22Rv1 (cell line): Measurements from ENCODE around the gene BRME1.
"Not testable (repeated sequence)": the region's sequence is repeated elsewhere in the genome, so short reads cannot be mapped to it uniquely, and the experiment has no call there.

Experiments used
- H3K27ac ChIP-seq: fragments of 450-650 bp; 2 replicates; pipeline ENCODE4 v1.5.1; 2017
- ZFX ChIP-seq: fragments of 450-650 bp; IDR thresholded peaks from 2 replicates; pipeline ENCODE4 v1.6.1; 2017; ENCODE audit warnings: antibody characterized with exemption, borderline replicate concordance
- TF ChIP-seq, protein P1 (sequence below): fragments of 450-650 bp; IDR thresholded peaks from 2 replicates; pipeline ENCODE4 v1.5.1; 2017; ENCODE audit warnings: mild to moderate bottlenecking

The BRME1 gene

DNA sequence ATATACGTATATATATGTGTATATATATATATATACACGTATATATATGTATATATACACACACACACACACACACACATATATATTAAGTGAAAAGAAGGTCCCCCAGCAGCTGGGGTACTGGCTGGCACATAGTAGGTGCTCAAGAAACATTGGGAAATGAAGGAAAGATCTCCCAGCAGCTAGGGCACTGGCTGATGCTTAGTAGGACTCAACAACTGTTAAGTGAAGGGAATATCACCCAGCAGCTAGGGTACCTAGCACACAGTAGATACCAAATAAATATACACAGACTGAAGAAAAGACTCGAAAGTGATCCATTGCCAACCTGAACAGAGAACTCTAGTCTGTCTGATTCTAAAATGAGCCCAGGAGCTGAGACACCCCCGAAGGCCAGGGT, 20.1 kb upstream of the BRME1 start:
- no peak overlapping the region for H3K27ac ChIP-seq
- no peak for TF ChIP-seq ZFX
- TF ChIP-seq, protein P1, sequence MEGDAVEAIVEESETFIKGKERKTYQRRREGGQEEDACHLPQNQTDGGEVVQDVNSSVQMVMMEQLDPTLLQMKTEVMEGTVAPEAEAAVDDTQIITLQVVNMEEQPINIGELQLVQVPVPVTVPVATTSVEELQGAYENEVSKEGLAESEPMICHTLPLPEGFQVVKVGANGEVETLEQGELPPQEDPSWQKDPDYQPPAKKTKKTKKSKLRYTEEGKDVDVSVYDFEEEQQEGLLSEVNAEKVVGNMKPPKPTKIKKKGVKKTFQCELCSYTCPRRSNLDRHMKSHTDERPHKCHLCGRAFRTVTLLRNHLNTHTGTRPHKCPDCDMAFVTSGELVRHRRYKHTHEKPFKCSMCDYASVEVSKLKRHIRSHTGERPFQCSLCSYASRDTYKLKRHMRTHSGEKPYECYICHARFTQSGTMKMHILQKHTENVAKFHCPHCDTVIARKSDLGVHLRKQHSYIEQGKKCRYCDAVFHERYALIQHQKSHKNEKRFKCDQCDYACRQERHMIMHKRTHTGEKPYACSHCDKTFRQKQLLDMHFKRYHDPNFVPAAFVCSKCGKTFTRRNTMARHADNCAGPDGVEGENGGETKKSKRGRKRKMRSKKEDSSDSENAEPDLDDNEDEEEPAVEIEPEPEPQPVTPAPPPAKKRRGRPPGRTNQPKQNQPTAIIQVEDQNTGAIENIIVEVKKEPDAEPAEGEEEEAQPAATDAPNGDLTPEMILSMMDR: no peak

DNA sequence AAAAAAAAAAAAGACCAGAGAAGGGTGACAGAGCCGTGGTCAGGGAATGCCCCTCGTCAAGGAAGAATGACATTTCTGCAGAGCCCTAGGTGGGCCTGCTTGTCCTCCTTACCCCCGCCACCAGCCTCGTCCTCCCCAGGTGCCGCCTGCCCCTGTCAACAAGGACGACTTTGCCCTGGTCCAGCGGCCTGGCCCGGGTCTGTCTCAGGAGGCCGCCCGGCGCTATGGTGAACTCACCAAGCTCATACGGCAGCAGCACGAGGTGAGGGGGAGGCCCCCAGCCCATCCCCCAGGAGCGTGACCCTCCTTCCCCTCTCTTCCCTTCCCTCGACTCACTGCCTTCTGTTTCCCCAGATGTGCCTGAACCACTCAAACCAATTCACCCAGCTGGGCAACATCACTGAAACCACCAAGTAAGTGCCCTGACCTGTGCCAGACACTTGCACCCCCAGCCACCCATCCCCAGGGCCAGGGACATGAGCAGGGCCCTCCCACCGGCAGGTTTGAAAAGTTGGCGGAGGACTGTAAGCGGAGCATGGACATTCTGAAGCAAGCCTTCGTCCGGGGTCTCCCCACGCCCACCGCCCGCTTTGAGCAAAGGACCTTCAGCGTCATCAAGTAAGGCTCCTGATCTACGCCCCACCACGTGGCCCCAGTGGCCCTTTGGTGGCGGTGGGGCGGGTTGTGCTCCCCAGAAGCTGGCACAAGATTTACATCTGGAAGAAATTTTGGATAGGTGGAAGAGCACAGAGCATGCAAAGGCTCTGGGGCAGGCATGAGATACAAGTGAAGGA, 17.5 kb upstream of the BRME1 start:
- no peak for TF ChIP-seq ZFX
- TF ChIP-seq, protein P1: no peak
- H3K27ac ChIP-seq: no peak overlapping the region

DNA sequence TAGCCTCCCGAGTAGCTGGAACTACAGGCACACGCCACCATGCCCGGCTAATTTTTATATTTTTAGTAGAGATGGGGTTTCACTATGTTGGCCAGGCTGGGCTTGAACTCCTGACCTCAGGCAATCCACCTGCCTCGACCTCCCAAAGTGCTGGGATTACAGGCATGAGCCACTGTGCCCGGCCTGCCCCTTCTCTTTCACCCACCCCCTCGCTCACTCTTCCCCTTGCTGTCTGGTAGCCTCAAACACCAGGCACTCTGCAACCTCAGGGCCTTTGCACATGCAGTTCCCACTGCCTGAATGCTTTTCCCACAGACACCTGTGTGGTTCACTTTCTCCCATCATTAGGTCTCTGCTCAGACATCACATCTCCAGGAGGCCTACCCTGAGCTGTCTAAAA, 16.2 kb upstream of the BRME1 start:
- not testable (repeated sequence) for H3K27ac ChIP-seq

DNA sequence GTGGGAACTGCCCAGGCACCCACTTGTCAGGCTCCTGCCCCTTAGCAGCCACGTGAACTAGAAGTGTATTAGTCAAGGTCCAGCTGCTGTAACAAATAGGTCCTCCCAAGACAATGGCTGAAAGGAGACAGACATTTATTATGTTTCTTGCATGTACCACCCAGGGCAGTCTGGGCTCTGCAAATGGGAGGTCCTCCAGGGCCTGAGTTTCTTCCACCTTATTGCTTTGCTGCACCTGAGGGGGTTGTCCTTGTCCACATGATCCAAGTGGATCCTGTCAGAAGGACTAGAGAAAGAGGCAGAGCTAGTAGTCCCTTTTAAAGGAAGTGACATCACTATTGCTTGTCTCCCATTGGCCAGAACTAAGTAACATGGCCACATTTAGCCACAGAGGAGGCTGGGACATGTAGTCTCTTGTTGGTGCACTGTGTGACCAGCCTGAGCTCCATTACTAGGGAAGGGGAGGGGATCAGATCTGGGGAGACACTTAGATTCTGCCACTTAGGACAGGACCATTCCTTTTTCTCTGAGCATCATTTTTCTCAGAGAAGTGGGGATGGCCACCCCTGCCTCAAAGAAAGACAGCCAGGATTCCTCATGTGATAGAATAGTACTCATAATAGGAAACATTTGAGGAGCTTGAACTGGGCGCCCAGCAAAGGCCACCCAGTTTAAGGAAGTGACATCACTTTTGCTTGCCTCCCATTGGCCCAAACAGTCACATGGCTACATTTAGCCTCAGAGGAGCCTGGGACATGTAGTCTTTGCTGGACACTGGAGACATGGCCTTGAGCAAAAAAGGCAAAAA, 15.2 kb upstream of the BRME1 start:
- TF ChIP-seq, protein P1: no peak
- no peak for TF ChIP-seq ZFX
- no peak overlapping the region for H3K27ac ChIP-seq

DNA sequence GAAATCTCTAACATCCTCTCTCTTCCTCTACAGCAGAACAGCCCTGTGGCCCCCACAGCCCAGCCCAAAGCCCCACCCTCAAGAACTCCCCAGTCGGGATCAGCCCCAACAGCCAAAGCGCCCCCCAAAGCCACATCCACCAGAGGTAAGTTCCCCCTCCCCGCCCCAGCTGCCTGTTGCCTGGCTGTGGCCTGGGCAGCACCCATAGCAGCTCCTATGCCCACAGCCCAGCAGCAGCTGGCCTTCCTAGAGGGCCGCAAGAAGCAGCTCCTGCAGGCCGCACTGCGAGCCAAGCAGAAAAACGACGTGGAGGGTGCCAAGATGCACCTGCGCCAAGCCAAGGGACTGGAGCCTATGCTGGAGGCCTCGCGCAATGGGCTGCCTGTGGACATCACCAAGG, 14.6 kb upstream of the BRME1 start:
- TF ChIP-seq ZFX: no peak
- TF ChIP-seq, protein P1: no peak
- no peak overlapping the region for H3K27ac ChIP-seq

DNA sequence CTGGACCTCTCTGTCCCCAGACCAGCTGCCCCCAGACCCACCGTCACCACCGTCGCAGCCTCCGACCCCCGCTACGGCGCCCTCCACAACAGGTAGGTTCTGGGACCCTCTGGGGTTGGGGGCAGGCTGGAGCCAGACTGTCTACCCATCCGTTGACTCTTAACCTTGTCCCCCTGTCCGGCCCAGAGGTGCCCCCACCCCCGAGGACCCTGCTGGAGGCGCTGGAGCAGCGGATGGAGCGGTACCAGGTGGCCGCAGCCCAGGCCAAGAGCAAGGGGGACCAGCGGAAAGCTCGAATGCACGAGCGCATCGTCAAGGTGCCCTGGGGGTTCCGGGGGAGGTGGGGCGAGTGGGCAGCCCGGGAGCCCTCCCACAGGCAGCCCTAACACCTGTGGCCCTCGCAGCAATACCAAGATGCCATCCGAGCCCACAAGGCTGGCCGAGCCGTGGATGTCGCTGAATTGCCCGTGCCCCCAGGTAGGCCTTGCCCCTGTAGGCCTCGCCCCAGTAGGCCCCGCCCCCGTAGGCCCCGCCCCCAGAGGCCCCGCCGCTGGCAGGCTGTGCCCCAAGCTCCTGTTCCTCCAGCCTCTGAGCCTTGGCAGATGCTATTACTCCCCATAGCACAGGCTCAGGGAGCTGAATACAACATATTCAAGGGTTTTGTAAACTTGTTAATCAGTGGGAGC, 13.0 kb upstream of the BRME1 start:
- no peak for TF ChIP-seq ZFX
- TF ChIP-seq, protein P1: no peak

DNA sequence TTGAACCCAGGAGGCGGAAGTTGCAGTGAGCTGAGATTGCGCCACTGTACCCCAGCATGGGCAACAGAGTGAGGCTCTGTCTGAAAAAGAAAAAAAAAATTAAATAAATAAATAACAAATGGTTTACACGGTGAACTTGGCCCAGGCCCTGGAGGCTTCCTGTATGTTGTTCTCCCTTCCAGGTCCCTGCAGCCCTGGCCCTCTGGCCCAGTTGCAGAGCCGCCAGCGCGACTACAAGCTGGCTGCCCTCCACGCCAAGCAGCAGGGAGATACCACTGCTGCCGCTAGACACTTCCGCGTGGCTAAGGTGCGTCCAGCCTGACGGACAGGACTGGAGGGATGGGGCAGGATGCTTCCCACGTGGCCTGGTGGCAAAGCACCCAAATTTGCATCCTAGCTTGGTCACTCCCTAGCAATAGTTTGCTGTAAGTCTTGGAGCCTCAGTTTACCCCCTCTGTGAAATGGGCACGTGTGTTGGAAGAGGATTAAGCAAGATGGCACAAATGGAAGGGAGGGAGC, 12.0 kb upstream of the BRME1 start:
- TF ChIP-seq ZFX: no peak
- TF ChIP-seq, protein P1: no peak
- H3K27ac ChIP-seq: no peak overlapping the region

More for the DNA sequence above, 13.0 kb upstream of the BRME1 start:
- H3K27ac ChIP-seq: no peak overlapping the region
